H1 (cell line): ENCODE data around the gene HOXC11. TPM values are rescaled to one million over a fixed set of nuclear protein-coding genes. Genes with fewer than 3 reads are reported as not detected.
A peak's percentile ranks its signal among the peaks of the same experiment; 100 is the strongest.

Source experiments
- CTCF ChIA-PET: fragments of 300-600 bp; sonication (Branson Sonifier 250); formaldehyde crosslinking; loops from one replicate; lab custom pipeline; 2021; ENCODE audit not compliant: partially characterized antibody; lab: Charles Lee
- POLR2A ChIA-PET: fragments of 300-600 bp; sonication (Branson Sonifier 250); formaldehyde crosslinking; loops from one replicate; lab custom pipeline; 2021; ENCODE audit warnings: inconsistent platforms; ENCODE audit not compliant: partially characterized antibody; lab: Charles Lee
- DNase-seq, 2 experiments: peaks; one replicate each; pipeline versions ENCODE4 v3.0.0 to v3.0.0-alpha.2; 2010 to 2022; ENCODE audit warnings: low spot score in 2 of 2, low read depth in 1 of 2, mixed read lengths in 1 of 2
- FAIRE-seq: peaks from 2 replicates; lab custom pipeline; 2011; peaks lifted over from hg19 to GRCh38; lab: Jason Lieb, UNC
- H2AFZ ChIP-seq: 2 replicates; pipeline ENCODE4 v1.8.1; 2012; ENCODE audit warnings: low read length, inconsistent platforms
- H2AK5ac ChIP-seq: 2 replicates; pipeline ENCODE4 v1.6.1; 2013; ENCODE audit warnings: low read depth, low read length
- H2BK120ac ChIP-seq: replicated peaks from 2 replicates; pipeline ENCODE3; 2013; ENCODE audit warnings: low read depth, low read length, inconsistent platforms
- H2BK12ac ChIP-seq: 2 replicates; pipeline ENCODE4 v1.6.1; 2013; ENCODE audit warnings: low read depth, low read length
- H2BK15ac ChIP-seq: 2 replicates; pipeline ENCODE4 v1.6.1; 2013; ENCODE audit warnings: low read length
- H2BK20ac ChIP-seq: 2 replicates; pipeline ENCODE4 v1.6.1; 2013; ENCODE audit warnings: low read length
- H2BK5ac ChIP-seq: 2 replicates; pipeline ENCODE4 v1.6.1; 2013; ENCODE audit warnings: low read depth, low read length
- H3K14ac ChIP-seq: 2 replicates; pipeline ENCODE4 v1.6.1; 2013; ENCODE audit warnings: inconsistent platforms; ENCODE audit not compliant: insufficient read length
- H3K18ac ChIP-seq: 2 replicates; pipeline ENCODE4 v1.6.1; 2013; ENCODE audit warnings: low read length; ENCODE audit errors: extremely low read depth
- H3K23ac ChIP-seq: 2 replicates; pipeline ENCODE4 v1.6.1; 2013; ENCODE audit warnings: inconsistent platforms; ENCODE audit not compliant: insufficient read length
- H3K23me2 ChIP-seq: 2 replicates; pipeline ENCODE4 v1.6.1; 2013; ENCODE audit warnings: low read depth, low read length
- H3K27ac ChIP-seq: 2 replicates; pipeline ENCODE4 v1.6.1; 2011; ENCODE audit warnings: low read depth, low read length, inconsistent platforms
- H3K27me3 ChIP-seq, 4 experiments: replicated peaks in 1 of 4; 1 replicate in 1 of 4; 2 replicates in 3 of 4; pipeline versions ENCODE4 v1.6.1 to v1.8.1; 2011 to 2013; ENCODE audit warnings: low read length in 3 of 4, mild to moderate bottlenecking in 3 of 4, inconsistent platforms in 2 of 4, mixed read lengths in 2 of 4, moderate library complexity in 1 of 4; ENCODE audit not compliant: control insufficient read depth in 3 of 4, insufficient read depth in 3 of 4; ENCODE audit errors: extremely low read depth in 1 of 4
- H3K36me3 ChIP-seq, 4 experiments: 2 replicates each; pipeline versions ENCODE4 v1.6.1 to v1.8.1; 2011 to 2013; ENCODE audit warnings: mild to moderate bottlenecking in 4 of 4, low read length in 3 of 4, moderate library complexity in 2 of 4, control low read depth in 1 of 4, inconsistent platforms in 1 of 4; ENCODE audit not compliant: insufficient read depth in 4 of 4, control insufficient read depth in 2 of 4
- H3K4ac ChIP-seq: replicated peaks from 2 replicates; pipeline ENCODE3; 2013; ENCODE audit warnings: low read length, low read depth, mixed read lengths, inconsistent platforms; ENCODE audit not compliant: insufficient read length
- H3K4me1 ChIP-seq, 4 experiments: replicated peaks in 1 of 4; 1 replicate in 1 of 4; 2 replicates in 3 of 4; pipeline versions ENCODE4 v1.6.1 to v1.8.1; 2011 to 2013; ENCODE audit warnings: low read length in 3 of 4, inconsistent platforms in 2 of 4, mixed read lengths in 1 of 4; ENCODE audit not compliant: insufficient read depth in 4 of 4, control insufficient read depth in 3 of 4
- H3K4me2 ChIP-seq, 2 experiments: 2 replicates each; pipeline versions ENCODE4 v1.6.1 to v1.8.1; 2011 to 2013; ENCODE audit warnings: low read depth in 2 of 2, low read length in 2 of 2, control low read depth in 1 of 2, inconsistent platforms in 1 of 2, mild to moderate bottlenecking in 1 of 2; ENCODE audit not compliant: insufficient read depth in 1 of 2
- H3K4me3 ChIP-seq, 4 experiments: fragments of 200-600, 300-600 bp in 1 of 4; sonication (generic), shearing (Covaris generic), sonication (Bioruptor Twin) in 1 of 4; 2 replicates each; pipeline versions ENCODE4 v1.5.1 to v1.8.1; 2011 to 2016; ENCODE audit warnings: low read length in 4 of 4, low read depth in 3 of 4, control low read depth in 2 of 4, inconsistent platforms in 2 of 4, mild to moderate bottlenecking in 2 of 4, mixed read lengths in 1 of 4, moderate library complexity in 1 of 4; ENCODE audit not compliant: insufficient read depth in 2 of 4; ENCODE audit errors: extremely low read depth in 1 of 4
- H3K56ac ChIP-seq: replicated peaks from 2 replicates; pipeline ENCODE3; 2013; ENCODE audit warnings: low read depth, mild to moderate bottlenecking, mixed read lengths, low read length, inconsistent platforms; ENCODE audit not compliant: insufficient read length
- H3K79me1 ChIP-seq: 2 replicates; pipeline ENCODE4 v1.6.1; 2013; ENCODE audit warnings: low read depth, low read length, control low read depth
- H3K79me2 ChIP-seq, 2 experiments: 2 replicates each; pipeline versions ENCODE4 v1.6.1 to v1.8.1; 2012 to 2013; ENCODE audit warnings: low read length in 2 of 2, mild to moderate bottlenecking in 2 of 2, inconsistent platforms in 1 of 2; ENCODE audit not compliant: insufficient read depth in 2 of 2, control insufficient read depth in 1 of 2
- H3K9ac ChIP-seq, 4 experiments: replicated peaks in 1 of 4; 1 replicate in 1 of 4; 2 replicates in 3 of 4; pipeline versions ENCODE4 v1.6.1 to v1.8.1; 2011 to 2013; ENCODE audit warnings: low read depth in 3 of 4, low read length in 3 of 4, control low read depth in 2 of 4, mild to moderate bottlenecking in 2 of 4, moderate library complexity in 2 of 4, inconsistent platforms in 1 of 4; ENCODE audit errors: extremely low read depth in 1 of 4
- H3K9me3 ChIP-seq, 2 experiments: 2 replicates each; pipeline versions ENCODE4 v1.6.1 to v1.8.1; 2012 to 2013; ENCODE audit warnings: mild to moderate bottlenecking in 2 of 2, moderate library complexity in 2 of 2, control low read depth in 1 of 2, inconsistent platforms in 1 of 2, low read depth in 1 of 2, low read length in 1 of 2, mixed read lengths in 1 of 2; ENCODE audit not compliant: insufficient read depth in 2 of 2
- H4K20me1 ChIP-seq, 2 experiments: replicated peaks in 1 of 2; 2 replicates each; pipeline versions ENCODE3 to v1.8.1; 2011 to 2013; ENCODE audit warnings: inconsistent platforms in 2 of 2, low read length in 2 of 2, mild to moderate bottlenecking in 1 of 2; ENCODE audit not compliant: insufficient read depth in 2 of 2, control insufficient read depth in 1 of 2
- H4K5ac ChIP-seq: 2 replicates; pipeline ENCODE4 v1.6.1; 2013; ENCODE audit warnings: low read length, low read depth, mixed read lengths, inconsistent platforms; ENCODE audit not compliant: insufficient read length
- H4K8ac ChIP-seq: 2 replicates; pipeline ENCODE4 v1.8.0; 2013; ENCODE audit warnings: mild to moderate bottlenecking, moderate library complexity, low read length, inconsistent platforms; ENCODE audit not compliant: insufficient read depth; ENCODE audit errors: extremely low read depth
- H4K91ac ChIP-seq: replicated peaks from 2 replicates; pipeline ENCODE3; 2013; ENCODE audit warnings: low read length, mixed read lengths, inconsistent platforms; ENCODE audit not compliant: insufficient read length
- BACH1 ChIP-seq: IDR thresholded peaks from 2 replicates; pipeline ENCODE4 v1.6.1; 2012; ENCODE audit warnings: low read length, improper control_type of control experiment
- BCL11A ChIP-seq, 2 experiments: IDR thresholded peaks; one replicate each; pipeline ENCODE4 v1.6.1; 2011; ENCODE audit warnings: low read depth in 2 of 2, low read length in 2 of 2, mild to moderate bottlenecking in 2 of 2
- CBX5 ChIP-seq: fragments of 300-800, 300-1000 bp; sonication (generic); IDR thresholded peaks from 2 replicates; pipeline ENCODE4 v1.7.1; 2016; ENCODE audit warnings: antibody characterized with exemption, low read length, low read depth
- CEBPB ChIP-seq: IDR thresholded peaks from 2 replicates; pipeline ENCODE4 v1.6.1; 2012; ENCODE audit warnings: low read depth, low read length
- CHD1 ChIP-seq: IDR thresholded peaks from 2 replicates; pipeline ENCODE4 v1.6.1; 2012; ENCODE audit warnings: low read depth, low read length, improper control_type of control experiment
- CREB1 ChIP-seq: IDR thresholded peaks from 2 replicates; pipeline ENCODE4 v1.6.1; 2012; ENCODE audit warnings: inconsistent platforms
- FOSL1 ChIP-seq: IDR thresholded peaks from 2 replicates; pipeline ENCODE4 v1.6.1; 2011; ENCODE audit warnings: mild to moderate bottlenecking, low read depth, low read length, moderate library complexity; ENCODE audit not compliant: insufficient read depth
- GTF2F1 ChIP-seq: IDR thresholded peaks from 2 replicates; pipeline ENCODE4 v1.6.1; 2012; ENCODE audit warnings: low read depth, low read length, improper control_type of control experiment, borderline replicate concordance
- RAD21 ChIP-seq, 2 experiments: IDR thresholded peaks in 1 of 2; conservative IDR thresholded peaks in 1 of 2; 2 replicates each; pipeline ENCODE4 v1.6.1; 2011; ENCODE audit warnings: low read depth in 2 of 2, low read length in 2 of 2, improper control_type of control experiment in 1 of 2, inconsistent platforms in 1 of 2, mild to moderate bottlenecking in 1 of 2, moderate library complexity in 1 of 2
- RBBP5 ChIP-seq: IDR thresholded peaks from 2 replicates; pipeline ENCODE4 v1.7.1; 2012; ENCODE audit warnings: low read depth, mild to moderate bottlenecking, inconsistent platforms, low read length, moderate library complexity, borderline replicate concordance
- SP1 ChIP-seq: IDR thresholded peaks from 2 replicates; pipeline ENCODE4 v1.6.1; 2011; ENCODE audit warnings: low read depth, low read length
- TAF7 ChIP-seq: optimal IDR thresholded peaks from 2 replicates; pipeline ENCODE3; 2011; ENCODE audit warnings: low read depth, mild to moderate bottlenecking, inconsistent platforms, low read length, moderate library complexity, borderline replicate concordance
- WGBS, 2 experiments: shearing (Covaris generic) in 1 of 2; methylation state at CpG; one replicate each; pipeline versions ENCODE4 v1.1.6 to v1.1.7; 2013 to 2015; ENCODE audit warnings: low lambda C conversion rate in 2 of 2, mixed read lengths in 2 of 2, inconsistent platforms in 1 of 2, low coverage in 1 of 2, missing lambda C conversion rate in 1 of 2; ENCODE audit not compliant: insufficient replicate concordance in 2 of 2, insufficient coverage in 1 of 2, insufficient read length in 1 of 2; ENCODE audit errors: extremely low coverage in 1 of 2, missing lambda C conversion rate in 1 of 2; 5-methylcytosine and 5-hydroxymethylcytosine counted together
- polyA plus RNA-seq, 7 experiments: library from polyadenylated mRNA; depleted of rRNA in 3 of 7; stranded (reverse) in 5 of 7; unstranded in 2 of 7; fragments of >200 nt in 5 of 7; fragments of 200-250 nt in 2 of 7; gene quantifications; 1 replicate in 5 of 7; 2 replicates in 1 of 7; 4 replicates in 1 of 7; pipeline versions ENCODE4 v1.2.1 to v1.2.3, GENCODE V29; 2011 to 2013; ENCODE audit warnings: missing spikeins in 2 of 7, mixed read lengths in 2 of 7
- total RNA-seq: library from RNA; stranded (reverse); fragmentation: NEBNext Ultra II Directional; extraction: Animal tissue kit (Norgen Biotek cat#: 25700); gene quantifications from 2 replicates; pipeline ENCODE4 v1.2.1, GENCODE V29; 2021

Gene HOXC11
- total and polyA plus RNA-seq, 2 of the 8 experiments (the other 6 are each of a cell fraction or from before 2014, with no cell fraction given) = not detected

- Histone ChIP-seq H2AK5ac (no peak within 1 kb of the TSS), H3K4ac (no peak within 1 kb of the TSS), H3K9ac (no peak within 1 kb of the TSS), H4K5ac (no peak within 1 kb of the TSS), H3K4me2 (peak within 1 kb of the TSS; percentile 41 to 55; a peak in 3 of 4 replicates), H3K9me3 (peaks cover 0 to 9% of the 10 kb centered on the region in 2 experiments; a peak in 1 of 4 replicates), H2AFZ (no peak within 1 kb of the TSS), H3K4me1 (peaks cover 0 to 6% (median 3%) of the 10 kb centered on the region in 4 experiments; a peak in 3 of 7 replicates), H2BK20ac (no peak within 1 kb of the TSS; the same call in 1 of the 2 replicates), H3K27me3 (peaks cover 92 to 99% (median 97%) of the 10 kb centered on the region in 4 experiments), H3K27ac (no peak within 1 kb of the TSS), H3K4me3 (peak within 1 kb of the TSS in 1 of 4 experiments; percentile 38; a peak in 2 of 8 replicates), H3K23me2 (no peaks in the 10 kb centered on the region), H2BK15ac (no peak within 1 kb of the TSS), H3K79me1 (no peaks in the 10 kb centered on the region), H4K8ac (no peak within 1 kb of the TSS; the same call in 1 of the 2 replicates), H3K23ac (no peak within 1 kb of the TSS), H3K14ac (no peak within 1 kb of the TSS), H4K20me1 (peaks cover 13 to 31% of the 10 kb centered on the region in 2 experiments), H2BK5ac (no peak within 1 kb of the TSS), H2BK120ac (no peak within 1 kb of the TSS), H3K56ac (no peak within 1 kb of the TSS), H4K91ac (no peak within 1 kb of the TSS), H3K36me3 (peaks cover 0 to 8% (median 0%) of the 10 kb centered on the region in 4 experiments; a peak in 1 of 8 replicates), H2BK12ac (peak within 1 kb of the TSS; percentile 50; the same call in 1 of the 2 replicates), H3K79me2 (no peaks in the 10 kb centered on the region), H3K18ac (peak within 1 kb of the TSS; percentile 32)
- ChIA-PET CTCF (interaction anchor here (0.5 to 5.8 kb wide), 42 partner anchors 8 to 771 kb away, joined by 3 to 91 read pairs (median 4); partner anchors contain the start of genes HOXC12, HOXC4, HOXC5 and HOXC8), POLR2A (interaction anchor here (0.9 to 1.2 kb wide), 5 partner anchors 10 to 39 kb away, joined by 3 to 4 read pairs (median 4); partner anchors contain the start of gene HOXC11)
- FAIRE-seq (peak; percentile 36), DNase-seq (peak in 1 of 2 experiments; percentile 93)
- 13% methylated on average over 43 of the region's 55 CpGs; no CpG with 5 or more reads in 1 of the 2 experiments for WGBS, 2 experiments
- TF ChIP-seq GTF2F1 (no peak), BCL11A (IDR thresholded peaks at IDR 0.05; ENCODE audit: low read depth in 2 of 2, low read length in 2 of 2) (no peak), CBX5 (no peak), FOSL1 (no peak), CHD1 (no peak), TAF7 (no peak), CEBPB (no peak), SP1 (0 out of 2 replicates have a peak, but pooled peaks have one; percentile 41), RBBP5 (no peak), RAD21 (IDR thresholded peaks at IDR 0.05 in 1 of 2, conservative IDR thresholded peaks at IDR 0.05 in 1 of 2; ENCODE audit: low read depth in 2 of 2, low read length in 2 of 2) (peak; percentile 87 to 89), CREB1 (peak; percentile 94), BACH1 (no peak)
Observed at GRCh38 chr12:53984901-53985691, 12.2 kb downstream of the HOXC11 start, which contains the start of gene HOXC10. HOXC10 (plus strand) TSS chr12:53985146; CDS start chr12:53985260, 114 bp downstream.
